GM18520 (cell line): ENCODE results near the gene AQP12A.

Experiments
- ATAC-seq: cut with Tn5 transposase; IDR thresholded peaks from one replicate; pipeline ENCODE4 v1.9.1; 2021; ENCODE audit not compliant: unreplicated experiment

Gene AQP12A

GRCh38 chr2:240704651-240705050, 13.0 kb downstream of the AQP12A start:
- ATAC-seq: no peak

GRCh38 chr2:240705204-240705791, 13.6 kb downstream of the AQP12A start:
- no peak for ATAC-seq

DNA sequence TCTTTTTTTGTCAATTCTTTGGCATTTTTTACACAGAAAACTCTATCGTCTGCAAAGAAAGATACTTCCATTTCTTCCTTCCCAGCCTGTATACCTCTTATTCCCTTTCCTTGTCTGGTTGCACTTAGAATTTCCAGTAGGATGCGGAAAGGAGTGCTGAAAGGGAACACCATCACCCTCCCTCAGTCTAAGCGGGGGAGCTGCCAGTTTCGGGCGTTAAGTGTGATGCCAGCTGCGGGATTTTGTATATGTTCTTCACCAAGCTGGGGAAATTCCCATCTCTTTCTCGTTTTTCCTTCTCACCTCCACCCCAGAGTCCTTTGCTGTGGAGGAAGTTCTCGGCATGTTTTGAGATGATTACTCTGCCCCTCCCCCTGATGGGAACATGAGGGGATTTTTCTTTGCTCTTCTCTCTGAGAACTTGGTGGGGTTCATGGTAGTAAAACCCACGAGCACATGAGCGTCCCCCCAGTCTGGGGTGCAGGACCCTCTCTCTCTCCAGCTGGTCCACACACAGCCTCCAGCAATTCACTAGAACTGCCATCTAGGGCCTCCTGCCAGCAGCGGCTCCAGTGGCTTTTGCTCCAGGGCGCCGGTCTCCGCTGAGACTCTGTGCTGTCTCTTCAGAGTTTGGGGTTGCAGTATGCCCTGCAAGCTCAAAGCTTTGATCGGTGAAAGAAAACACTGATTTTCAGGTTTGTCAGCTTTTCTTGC, 15.5 kb downstream of the AQP12A start:
- no peak for ATAC-seq

- no peak for ATAC-seq
Measured at GRCh38 chr2:240707821-240708220, 16.2 kb downstream of the AQP12A start.

DNA sequence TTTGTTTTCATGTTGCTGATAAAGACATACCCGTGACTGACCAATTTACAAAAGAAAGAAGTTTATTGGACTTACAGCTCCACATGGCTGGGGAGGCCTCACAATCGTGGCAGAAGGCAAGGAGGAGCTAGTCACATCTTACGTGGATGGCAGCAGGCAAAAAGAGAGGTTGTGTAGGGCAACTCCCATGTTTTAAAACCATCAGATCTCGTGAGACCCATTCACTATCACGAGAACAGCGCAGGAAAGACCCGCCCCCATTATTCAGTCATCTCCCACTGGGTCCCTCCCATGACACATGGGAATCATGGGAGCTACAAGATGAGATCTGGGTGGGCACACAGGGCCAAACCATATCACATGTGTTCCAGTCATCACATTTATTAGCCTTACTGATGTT, 16.8 kb downstream of the AQP12A start:
- no peak for ATAC-seq

DNA sequence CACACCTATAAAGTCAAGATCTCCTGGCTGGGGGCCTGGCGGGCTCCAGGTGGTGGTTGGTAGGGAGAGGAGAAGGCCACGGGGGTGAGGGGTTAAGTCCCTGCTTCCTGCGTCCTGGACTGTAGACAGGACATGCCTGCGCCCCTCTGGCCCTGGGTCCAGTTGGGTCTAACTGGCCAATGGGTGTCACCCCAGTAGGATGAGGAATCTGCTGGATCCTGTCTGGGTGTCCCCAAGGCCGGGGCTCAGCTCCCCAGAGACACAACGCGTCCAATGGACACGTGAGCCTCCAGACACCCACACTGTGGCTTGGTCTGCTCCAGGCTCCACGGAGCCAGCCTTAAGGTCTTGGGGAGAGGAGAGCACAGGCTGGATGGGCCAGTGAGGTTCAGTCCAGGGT, 19.6 kb downstream of the AQP12A start:
- ATAC-seq: no peak

DNA sequence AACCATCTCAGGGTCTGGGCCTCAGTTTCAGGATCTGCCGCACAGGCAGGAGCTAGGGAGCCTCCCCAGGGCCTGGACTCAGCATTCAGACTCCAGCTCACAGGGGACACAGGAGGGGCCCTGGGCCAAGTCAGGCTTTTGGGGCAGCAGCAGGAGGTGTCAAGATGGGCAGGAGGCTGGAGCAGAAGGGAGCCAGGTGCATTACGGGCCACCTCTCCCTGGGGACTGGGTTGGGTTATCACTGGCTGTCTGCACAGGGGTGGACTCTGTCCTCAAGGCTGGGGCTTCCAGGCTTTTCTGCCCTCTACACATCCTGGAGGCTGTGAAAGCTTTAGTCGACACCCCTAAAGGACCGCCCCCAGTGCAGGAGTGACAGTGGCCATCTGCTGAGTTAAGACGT, 20.0 kb downstream of the AQP12A start:
- no peak for ATAC-seq

- ATAC-seq: no peak
Measured at GRCh38 chr2:240712121-240712520, 20.5 kb downstream of the AQP12A start.

GRCh38 chr2:240713071-240713927, 21.6 kb downstream of the AQP12A start:
- no peak for ATAC-seq

DNA sequence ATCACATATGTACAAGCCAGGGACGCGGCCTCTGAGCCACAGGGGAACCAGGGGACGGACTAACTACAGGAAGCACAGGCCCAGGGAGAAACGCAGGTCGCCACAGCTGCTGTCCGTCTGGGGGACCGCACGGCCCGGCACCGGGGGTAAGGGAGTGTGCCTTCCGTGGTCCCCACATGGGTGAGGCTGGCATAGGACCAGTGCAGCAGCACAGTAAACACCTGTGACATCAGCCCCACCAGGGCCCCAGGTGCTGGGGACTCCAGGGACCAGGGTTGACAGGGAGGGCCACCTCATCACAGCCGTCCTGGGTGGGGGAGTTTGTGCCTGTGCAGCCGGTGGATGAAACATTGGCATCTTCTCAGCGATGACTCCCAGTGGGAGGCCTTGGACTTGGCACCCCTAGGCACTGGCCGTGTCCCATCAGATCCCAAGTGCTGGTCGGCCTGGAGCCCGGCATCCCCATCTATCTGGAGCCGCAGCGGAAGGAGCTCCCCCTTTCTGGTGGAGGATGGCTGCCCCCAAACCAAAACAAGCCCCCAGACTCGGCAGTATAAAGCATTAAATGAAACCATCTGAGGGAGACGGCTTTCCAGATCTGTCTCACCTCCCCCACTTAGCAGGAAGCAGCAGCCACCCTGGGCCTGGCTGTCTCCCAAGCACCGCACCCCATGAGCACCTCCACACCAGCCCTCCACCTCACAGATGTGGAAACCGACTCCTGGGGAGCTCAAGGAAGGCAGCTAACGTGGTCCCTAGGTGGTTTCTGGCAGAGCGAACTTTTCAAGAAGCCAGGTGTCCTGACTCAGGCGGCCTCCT, 22.5 kb downstream of the AQP12A start:
- no peak for ATAC-seq

DNA sequence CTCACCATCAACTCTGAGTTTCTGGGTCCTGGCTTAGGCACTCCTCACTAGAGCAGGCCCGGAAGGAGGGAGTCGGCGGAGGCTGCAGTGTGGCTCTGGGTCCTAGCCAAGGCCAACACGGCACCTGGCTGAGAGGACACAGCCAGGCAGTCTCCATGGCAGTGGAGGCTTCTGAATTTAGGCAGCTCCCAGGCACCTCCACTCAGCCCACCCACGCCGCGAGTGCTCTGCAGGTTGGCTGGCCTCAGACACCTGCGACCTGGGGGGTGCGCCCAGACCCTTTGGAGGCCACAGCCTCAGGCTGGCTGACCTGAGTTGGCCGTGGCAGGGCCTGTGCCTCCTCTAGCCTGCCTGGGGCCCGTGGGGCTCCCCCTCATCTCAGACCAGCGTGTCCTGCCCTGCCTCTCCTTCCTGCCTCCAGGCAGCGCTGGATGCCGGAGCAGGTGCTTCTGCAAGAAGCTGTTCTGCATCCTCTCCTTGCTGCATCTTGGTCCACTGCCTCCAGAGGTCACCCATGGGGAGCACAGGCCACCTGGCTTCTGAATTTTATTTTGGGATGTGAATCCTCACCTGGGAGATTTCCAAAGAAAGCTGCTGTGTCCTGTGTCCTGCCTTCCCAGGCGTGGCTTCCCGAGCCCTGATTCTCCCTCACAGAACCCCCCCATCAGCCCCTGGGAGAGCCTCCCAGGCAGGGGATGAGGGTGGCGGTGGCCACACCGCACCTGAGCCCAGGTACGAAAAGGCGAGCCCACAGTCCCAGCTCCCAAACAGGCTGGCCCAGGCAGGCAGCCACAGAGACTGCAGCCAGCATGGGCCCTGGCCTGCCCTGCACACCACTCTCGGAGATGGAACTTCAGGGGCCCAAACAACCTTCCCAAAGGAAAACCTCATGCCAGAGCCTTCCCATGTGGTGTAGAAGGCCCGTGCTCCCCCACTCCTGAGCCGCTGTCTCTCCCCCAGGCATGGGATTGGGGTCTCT, 23.4 kb downstream of the AQP12A start:
- ATAC-seq: no peak

DNA sequence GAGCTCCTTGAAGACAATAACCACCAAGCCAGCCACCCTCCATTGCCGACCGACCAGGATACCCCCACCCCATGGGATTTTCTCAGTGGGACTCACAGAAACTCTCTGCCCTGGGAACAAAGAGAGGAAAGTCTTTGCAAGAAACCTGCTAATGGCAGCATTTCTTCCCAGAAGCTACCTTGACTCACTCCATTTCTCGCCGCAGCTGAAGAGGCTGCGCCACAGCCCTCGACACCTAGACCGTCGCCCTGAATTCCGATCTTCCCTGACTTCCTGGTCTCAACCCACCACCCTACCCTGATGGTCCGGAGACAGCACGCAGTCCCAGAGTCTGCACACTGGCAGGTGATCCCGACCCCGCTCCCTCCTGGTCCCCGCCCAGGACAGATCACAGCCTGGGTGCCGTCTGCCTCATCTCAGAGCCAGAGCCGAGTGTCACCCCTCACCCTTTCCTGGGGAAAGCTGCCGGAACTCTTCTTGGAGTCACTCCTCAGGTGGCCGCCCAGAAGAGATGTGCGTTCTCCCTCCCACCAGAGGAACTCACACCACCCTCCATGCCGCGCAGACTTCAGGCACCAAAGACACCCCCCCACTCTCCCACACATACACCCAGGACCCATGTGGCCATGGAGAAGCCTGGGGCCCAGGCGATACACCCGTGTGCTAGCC, 24.6 kb downstream of the AQP12A start:
- no peak for ATAC-seq

GRCh38 chr2:240717181-240717641, 25.5 kb downstream of the AQP12A start:
- no peak for ATAC-seq

- no peak for ATAC-seq
Measured at GRCh38 chr2:240717681-240718581, 26.3 kb downstream of the AQP12A start.

- no peak for ATAC-seq
Measured at GRCh38 chr2:240718896-240719490, 27.3 kb downstream of the AQP12A start.

DNA sequence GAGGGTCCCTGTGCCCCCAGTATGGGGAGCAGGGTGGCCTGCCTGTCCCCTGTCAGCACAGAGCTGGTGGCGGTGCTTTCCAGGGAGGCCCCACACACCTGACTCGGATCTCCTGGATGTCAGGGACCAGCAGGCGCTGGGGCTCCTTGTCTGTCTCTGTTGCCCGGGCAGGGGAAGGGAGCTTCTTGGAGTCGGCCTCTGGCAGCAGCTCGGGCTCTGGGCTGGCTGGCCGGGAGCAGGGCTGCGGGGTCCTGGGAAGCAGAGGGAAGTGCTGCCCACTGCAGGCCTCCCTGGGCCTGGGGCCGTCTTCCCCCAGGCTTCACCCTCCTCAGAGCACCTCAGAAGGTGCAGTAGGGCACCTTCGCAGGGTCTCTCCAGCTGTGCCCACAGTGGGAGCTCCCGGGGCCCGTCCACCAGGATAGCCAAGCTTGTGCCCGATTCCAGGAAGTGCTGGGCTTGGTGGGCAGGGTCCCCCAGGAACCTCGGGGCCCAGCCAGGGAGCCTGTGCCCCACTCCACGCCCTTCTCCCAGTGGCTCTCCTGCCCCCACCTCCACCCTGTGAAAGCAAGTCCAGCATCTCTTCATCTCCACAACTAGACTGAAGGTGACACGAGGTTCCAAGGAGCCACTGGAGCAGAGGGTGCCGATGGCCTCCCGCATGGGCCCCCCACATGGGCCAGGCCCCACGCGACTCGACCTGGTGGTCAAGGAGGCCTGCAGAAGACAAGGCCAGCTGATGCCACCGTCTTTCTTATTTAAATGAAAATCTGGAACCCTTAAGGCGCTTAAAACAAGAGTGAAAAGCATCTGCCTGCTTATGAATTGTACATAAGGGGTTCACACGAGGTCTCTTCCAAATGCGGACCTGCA, 28.2 kb downstream of the AQP12A start:
- ATAC-seq: no peak
